T-helper 2 cell treated with Interferon-gamma antibody and Interleukin-4, amounts not matched to agents 5 μg/mL and 100 μg/mL, for 36 hours (primary cell): ENCODE measurements around the gene ADGB.
"Not testable (repeated sequence)": the region's sequence is repeated elsewhere in the genome, so short reads cannot be mapped to it uniquely, and the experiment has no call there.

Experiments used
- DNase-seq: peaks from one replicate; pipeline ENCODE4 v3.0.0; 2021; ENCODE audit warnings: low spot score
- H3K27ac Mint-ChIP-seq: one replicate; pipeline ENCODE4 v1.8.0; 2021; ENCODE audit warnings: mild to moderate bottlenecking, mixed read lengths
- H3K27me3 Mint-ChIP-seq: one replicate; pipeline ENCODE4 v1.8.0; 2021; ENCODE audit warnings: low read depth, mixed read lengths
- H3K36me3 Mint-ChIP-seq: one replicate; pipeline ENCODE4 v1.8.0; 2021; ENCODE audit warnings: low read depth, mixed read lengths
- H3K4me1 Mint-ChIP-seq: one replicate; pipeline ENCODE4 v1.8.0; 2021; ENCODE audit warnings: low read depth, mixed read lengths
- H3K4me3 Mint-ChIP-seq: one replicate; pipeline ENCODE4 v1.8.0; 2022; ENCODE audit warnings: mild to moderate bottlenecking, moderate library complexity, mixed read lengths
- H3K9me3 Mint-ChIP-seq: one replicate; pipeline ENCODE4 v1.8.0; 2021; ENCODE audit warnings: mixed read lengths

ADGB gene

GRCh38 chr6:146753306-146753705, 154.5 kb downstream of the ADGB start:
- Mint-ChIP-seq H3K27me3 (peaks cover 15% of the 10 kb centered on the region), H3K27ac (no peak overlapping the region), H3K4me3 (no peak overlapping the region), H3K4me1 (no peaks in the 10 kb centered on the region), H3K9me3 (peaks cover 3% of the 10 kb centered on the region), H3K36me3 (no peaks in the 10 kb centered on the region)
- no peak for DNase-seq

- no peak overlapping the region for H3K27ac Mint-ChIP-seq
- no peaks in the 10 kb centered on the region for H3K36me3 Mint-ChIP-seq
- peaks cover 21% of the 10 kb centered on the region for H3K4me1 Mint-ChIP-seq
Measured at GRCh38 chr6:146767632-146768031, 168.9 kb downstream of the ADGB start.

GRCh38 chr6:146768722-146769121, 169.9 kb downstream of the ADGB start:
- Mint-ChIP-seq H3K9me3 (no peaks in the 10 kb centered on the region), H3K36me3 (no peaks in the 10 kb centered on the region), H3K27ac (no peak overlapping the region), H3K4me3 (no peak overlapping the region), H3K4me1 (peaks cover 21% of the 10 kb centered on the region), H3K27me3 (no peaks in the 10 kb centered on the region)
- no peak for DNase-seq

More at GRCh38 chr6:146767632-146768031, 168.9 kb downstream of the ADGB start:
- Mint-ChIP-seq H3K27me3 (peaks cover 3% of the 10 kb centered on the region), H3K9me3 (no peaks in the 10 kb centered on the region), H3K4me3 (no peak overlapping the region)
- DNase-seq: no peak

- peak overlapping the region; percentile 89 for H3K27ac Mint-ChIP-seq
- H3K36me3 Mint-ChIP-seq: no peaks in the 10 kb centered on the region
Measured at GRCh38 chr6:146770275-146770964, 171.6 kb downstream of the ADGB start.

GRCh38 chr6:146770965-146771735, 172.4 kb downstream of the ADGB start:
- Mint-ChIP-seq H3K27me3 (peaks cover 1% of the 10 kb centered on the region), H3K27ac (peak overlapping the region; percentile 89), H3K9me3 (no peaks in the 10 kb centered on the region), H3K36me3 (no peaks in the 10 kb centered on the region), H3K4me1 (peaks cover 21% of the 10 kb centered on the region), H3K4me3 (peak overlapping the region; percentile 78)
- DNase-seq: peak; percentile 42

More at GRCh38 chr6:146770275-146770964, 171.6 kb downstream of the ADGB start:
- Mint-ChIP-seq H3K27me3 (peaks cover 1% of the 10 kb centered on the region), H3K4me3 (peak overlapping the region; percentile 78), H3K9me3 (no peaks in the 10 kb centered on the region), H3K4me1 (peaks cover 21% of the 10 kb centered on the region)
- no peak for DNase-seq

GRCh38 chr6:146775220-146775619, 176.4 kb downstream of the ADGB start:
- no peak for DNase-seq
- H3K27ac Mint-ChIP-seq: no peak overlapping the region
- H3K27me3 Mint-ChIP-seq: peaks cover 1% of the 10 kb centered on the region
- H3K4me3 Mint-ChIP-seq: no peak overlapping the region
- no peaks in the 10 kb centered on the region for H3K36me3 Mint-ChIP-seq
- no peaks in the 10 kb centered on the region for H3K9me3 Mint-ChIP-seq
- H3K4me1 Mint-ChIP-seq: peaks cover 17% of the 10 kb centered on the region

- Mint-ChIP-seq H3K36me3 (no peaks in the 10 kb centered on the region), H3K9me3 (no peaks in the 10 kb centered on the region), H3K4me3 (no peak overlapping the region), H3K27me3 (no peaks in the 10 kb centered on the region), H3K27ac (no peak overlapping the region), H3K4me1 (peaks cover 4% of the 10 kb centered on the region)
- DNase-seq: no peak
Measured at GRCh38 chr6:146781836-146782235, 183.1 kb downstream of the ADGB start.

- Mint-ChIP-seq H3K4me3 (no peak overlapping the region), H3K27ac (no peak overlapping the region), H3K27me3 (no peaks in the 10 kb centered on the region), H3K36me3 (no peaks in the 10 kb centered on the region), H3K4me1 (peaks cover 11% of the 10 kb centered on the region), H3K9me3 (no peaks in the 10 kb centered on the region)
- peak; percentile 10 for DNase-seq
Measured at GRCh38 chr6:146785001-146785585, 186.3 kb downstream of the ADGB start.

GRCh38 chr6:146787876-146788508, 189.2 kb downstream of the ADGB start:
- Mint-ChIP-seq H3K4me1 (peaks cover 15% of the 10 kb centered on the region), H3K4me3 (peak overlapping the region; percentile 2), H3K9me3 (peaks cover 8% of the 10 kb centered on the region), H3K36me3 (peaks cover 7% of the 10 kb centered on the region), H3K27ac (no peak overlapping the region), H3K27me3 (no peaks in the 10 kb centered on the region)
- no peak for DNase-seq

GRCh38 chr6:146790561-146791091, 191.9 kb downstream of the ADGB start:
- H3K9me3 Mint-ChIP-seq: peaks cover 18% of the 10 kb centered on the region

GRCh38 chr6:146791930-146792329, 193.2 kb downstream of the ADGB start:
- no peak for DNase-seq
- Mint-ChIP-seq H3K9me3 (peaks cover 30% of the 10 kb centered on the region), H3K36me3 (peaks cover 7% of the 10 kb centered on the region), H3K4me1 (peaks cover 12% of the 10 kb centered on the region), H3K27me3 (no peaks in the 10 kb centered on the region), H3K27ac (no peak overlapping the region), H3K4me3 (no peak overlapping the region)

More at GRCh38 chr6:146790561-146791091, 191.9 kb downstream of the ADGB start:
- peaks cover 7% of the 10 kb centered on the region for H3K36me3 Mint-ChIP-seq
- H3K4me3 Mint-ChIP-seq: no peak overlapping the region
- H3K27me3 Mint-ChIP-seq: no peaks in the 10 kb centered on the region
- no peak for DNase-seq
- no peak overlapping the region for H3K27ac Mint-ChIP-seq
- peaks cover 10% of the 10 kb centered on the region for H3K4me1 Mint-ChIP-seq

- not testable (repeated sequence) for H3K27me3 Mint-ChIP-seq, H3K4me1 Mint-ChIP-seq, H3K4me3 Mint-ChIP-seq, DNase-seq, H3K36me3 Mint-ChIP-seq, H3K27ac Mint-ChIP-seq
- H3K9me3 Mint-ChIP-seq: peaks cover 30% of the 10 kb centered on the region
Measured at GRCh38 chr6:146793218-146793617, 194.4 kb downstream of the ADGB start.

GRCh38 chr6:146795479-146796133, 196.8 kb downstream of the ADGB start:
- no peaks in the 10 kb centered on the region for H3K27me3 Mint-ChIP-seq
- peaks cover 1% of the 10 kb centered on the region for H3K4me1 Mint-ChIP-seq
- peaks cover 7% of the 10 kb centered on the region for H3K36me3 Mint-ChIP-seq
- no peak overlapping the region for H3K27ac Mint-ChIP-seq
- peaks cover 34% of the 10 kb centered on the region for H3K9me3 Mint-ChIP-seq
- no peak overlapping the region for H3K4me3 Mint-ChIP-seq
- DNase-seq: no peak
